Loucy (cell line): ENCODE data around the gene SH3PXD2A.

Experiments
- CTCF ChIP-seq: fragments of 200-600 bp; sonication (generic); conservative IDR thresholded peaks from 2 replicates; pipeline ENCODE4 v1.5.1; 2014; ENCODE audit warnings: mild to moderate bottlenecking, antibody characterized with exemption, low read length
- EZH2phosphoT487 ChIP-seq: fragments of 200-600 bp; IDR thresholded peaks from 2 replicates; pipeline ENCODE4 v1.6.1; 2018; ENCODE audit warnings: antibody characterized with exemption, mild to moderate bottlenecking, moderate library complexity, borderline replicate concordance

DNA sequence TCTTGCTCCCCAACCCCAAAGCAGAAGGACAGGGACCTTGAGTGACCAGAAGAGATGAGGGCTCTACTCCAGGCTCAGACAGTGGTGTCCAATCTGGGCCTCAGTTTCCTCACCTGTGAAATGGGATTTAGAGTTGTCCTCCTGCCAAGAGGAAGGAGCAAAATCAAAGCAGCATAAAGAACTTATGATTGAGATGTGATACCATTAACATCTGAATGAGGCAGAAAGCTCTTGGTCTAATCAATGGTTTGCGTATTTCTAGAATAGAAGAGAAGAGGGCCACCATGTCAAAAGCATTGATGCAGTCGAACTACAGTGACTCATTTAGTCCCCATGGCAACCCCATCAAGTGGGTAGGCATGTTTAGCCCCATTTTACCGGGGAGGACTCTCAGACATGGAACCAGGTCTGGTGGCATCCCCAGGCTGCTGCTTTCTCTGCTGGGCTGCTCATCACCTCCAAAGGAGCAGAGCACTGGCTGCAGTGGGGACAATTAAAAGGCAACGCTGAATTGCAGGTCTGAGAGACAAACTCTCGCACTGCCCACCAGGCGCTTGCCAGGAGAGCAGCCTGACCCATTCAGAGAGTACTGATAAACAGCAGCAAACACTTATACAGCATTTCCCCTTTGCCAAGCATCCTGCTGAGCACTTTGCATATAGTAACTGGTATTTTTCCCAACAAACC, 186.0 kb downstream of the SH3PXD2A start:
- TF ChIP-seq CTCF (no peak), EZH2phosphoT487 (no peak)
